Measurements from ENCODE around the gene MSX1. TPM values are rescaled to one million over a fixed set of nuclear protein-coding genes. Genes with fewer than 3 reads are reported as not detected.

The MSX1 gene
- total RNA-seq, 1 experiment from 2014 or later: 10.0 TPM

DNA sequence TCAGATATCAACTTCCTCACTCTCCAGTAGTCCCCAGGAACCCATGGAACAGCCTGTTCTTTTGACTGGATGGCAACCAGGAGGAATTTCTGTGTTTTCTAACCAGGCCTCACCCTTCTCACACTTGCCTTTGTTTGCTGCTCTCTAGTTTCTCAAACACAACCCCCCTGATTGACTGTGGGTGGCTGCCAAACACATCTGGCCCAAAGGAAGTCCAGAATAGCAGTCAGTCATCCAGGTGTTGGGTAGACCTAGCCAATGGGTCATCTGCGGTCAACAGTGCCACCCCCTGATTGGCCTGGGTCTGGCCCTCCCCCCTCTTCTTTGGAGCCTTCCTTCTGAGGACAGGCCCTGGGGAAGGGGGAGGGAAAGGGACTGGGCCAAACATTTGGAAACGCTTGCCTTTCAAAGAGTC lies 53.7 kb downstream of the MSX1 start:
- DNase-seq (ENCODE audit: low spot score): no peak

Other genes with a start within 250 kb of the MSX1 start
- 103 and 104 TPM in 2 replicates for gene CYTL1, start 159.8 kb downstream of the MSX1 start, total RNA-seq (2014; rRNA removed; shearing (Covaris generic))
- gene STK32B, start 191.8 kb downstream of the MSX1 start, total RNA-seq (2014; rRNA removed; shearing (Covaris generic)): 13.2 and 16.8 TPM in 2 replicates